Fibroblast of lung (primary cell): ENCODE measurements around the gene TTLL11. TPM values are rescaled to one million over a fixed set of nuclear protein-coding genes. Genes with fewer than 3 reads are reported as not detected.

Experiments
- DNase-seq, 2 donors: peaks; one replicate each; pipeline versions ENCODE4 v3.0.0 to v3.0.0-alpha.2; 2010; ENCODE audit warnings: low read depth in 2 of 2
- H2AFZ ChIP-seq: 2 replicates; pipeline ENCODE4 v1.5.1; 2012; ENCODE audit warnings: low read length, control low read depth, inconsistent platforms
- H3K27ac ChIP-seq: 2 replicates; pipeline ENCODE4 v1.5.1; 2011; ENCODE audit warnings: low read length, control low read depth; ENCODE audit not compliant: insufficient read depth
- H3K27me3 ChIP-seq: 2 replicates; pipeline ENCODE4 v1.5.1; 2011; ENCODE audit warnings: mild to moderate bottlenecking, low read length; ENCODE audit not compliant: control insufficient read depth, insufficient read depth
- H3K36me3 ChIP-seq: 2 replicates; pipeline ENCODE4 v1.5.1; 2011; ENCODE audit warnings: low read length; ENCODE audit not compliant: control insufficient read depth, insufficient read depth
- H3K4me1 ChIP-seq: 2 replicates; pipeline ENCODE4 v1.5.1; 2011; ENCODE audit warnings: low read length; ENCODE audit not compliant: control insufficient read depth, insufficient read depth; ENCODE audit errors: extremely low read depth
- H3K4me2 ChIP-seq: 2 replicates; pipeline ENCODE4 v1.5.1; 2011; ENCODE audit warnings: low read length, control low read depth; ENCODE audit not compliant: insufficient read depth; ENCODE audit errors: extremely low read depth
- H3K4me3 ChIP-seq, 4 experiments: fragments of 200-600 bp in 1 of 4; sonication (generic) in 1 of 4; replicated peaks in 1 of 4; 2 replicates each; pipeline ENCODE4 v1.5.1; 2011 to 2016; ENCODE audit warnings: low read length in 4 of 4, low read depth in 3 of 4, mild to moderate bottlenecking in 3 of 4, control low read depth in 2 of 4, inconsistent platforms in 1 of 4, mixed read lengths in 1 of 4; ENCODE audit not compliant: insufficient read depth in 1 of 4; ENCODE audit errors: control extremely low read depth in 1 of 4
- H3K79me2 ChIP-seq: 2 replicates; pipeline ENCODE4 v1.5.1; 2012; ENCODE audit warnings: mild to moderate bottlenecking, low read length, inconsistent platforms; ENCODE audit not compliant: control insufficient read depth, insufficient read depth
- H3K9ac ChIP-seq: 2 replicates; pipeline ENCODE4 v1.5.1; 2011; ENCODE audit warnings: mild to moderate bottlenecking, low read length, control low read depth; ENCODE audit not compliant: insufficient read depth
- H3K9me3 ChIP-seq: 2 replicates; pipeline ENCODE4 v1.5.1; 2012; ENCODE audit warnings: low read depth, low read length; ENCODE audit not compliant: control insufficient read depth, insufficient read depth
- H4K20me1 ChIP-seq: 2 replicates; pipeline ENCODE4 v1.5.1; 2011; ENCODE audit warnings: low read length; ENCODE audit not compliant: control insufficient read depth, insufficient read depth; ENCODE audit errors: extremely low read depth
- CTCF ChIP-seq, 2 donors: IDR thresholded peaks in 1 of 2; conservative IDR thresholded peaks in 1 of 2; 1 replicate in 1 of 2; 2 replicates in 1 of 2; pipeline ENCODE4 v1.5.1; 2011 to 2012; ENCODE audit warnings: low read length in 2 of 2, control low read depth in 1 of 2, inconsistent platforms in 1 of 2, low read depth in 1 of 2, mild to moderate bottlenecking in 1 of 2
- EZH2 ChIP-seq: IDR thresholded peaks from 2 replicates; pipeline ENCODE4 v1.5.1; 2012; ENCODE audit warnings: low read length, control low read depth, mild to moderate bottlenecking; ENCODE audit errors: missing control alignments
- polyA plus RNA-seq, 2 donors: library from polyadenylated mRNA; depleted of rRNA in 1 of 2; stranded (reverse) in 1 of 2; unstranded in 1 of 2; fragments of >200 nt; gene quantifications; 2 replicates each; pipeline ENCODE4 v1.2.1, GENCODE V29; 2011 to 2012; ENCODE audit warnings: missing spikeins in 1 of 2
- total RNA-seq: library from RNA; depleted of rRNA; stranded (reverse); fragments of >200 nt; gene quantifications from 2 replicates; pipeline ENCODE4 v1.2.1, GENCODE V29; 2014

Gene TTLL11
- total and polyA plus RNA-seq, 2 donors (not counting 1 experiment from before 2014, with no cell fraction given): 3.9 to 4.8 TPM

- DNase-seq: peak in 1 of 2 donors; percentile 37
- no peaks in the 10 kb centered on the region for H3K36me3 ChIP-seq
- peaks cover 3% of the 10 kb centered on the region for H3K4me1 ChIP-seq
- H3K27me3 ChIP-seq: no peaks in the 10 kb centered on the region
- H3K79me2 ChIP-seq: no peaks in the 10 kb centered on the region
- no peak overlapping the region for H3K4me3 ChIP-seq
- H4K20me1 ChIP-seq: no peaks in the 10 kb centered on the region
- H3K27ac ChIP-seq: no peak overlapping the region
- H3K4me2 ChIP-seq: no peak overlapping the region
- H2AFZ ChIP-seq: no peak overlapping the region
- no peak for TF ChIP-seq EZH2
- TF ChIP-seq CTCF (conservative IDR thresholded peaks at IDR 0.05 in 1 of 2, IDR thresholded peaks at IDR 0.05 in 1 of 2; ENCODE audit: low read depth in 1 of 2, low read length in 2 of 2): no peak
- H3K9me3 ChIP-seq: no peaks in the 10 kb centered on the region
- H3K9ac ChIP-seq: no peak overlapping the region
Measured at GRCh38 chr9:121949364-121949763, 143.7 kb downstream of the TTLL11 start.

- Histone ChIP-seq H3K4me1 (peaks cover 3% of the 10 kb centered on the region), H4K20me1 (no peaks in the 10 kb centered on the region), H3K27ac (no peak overlapping the region), H3K4me3 (no peak overlapping the region), H3K9me3 (no peaks in the 10 kb centered on the region), H2AFZ (no peak overlapping the region), H3K27me3 (no peaks in the 10 kb centered on the region), H3K79me2 (no peaks in the 10 kb centered on the region), H3K36me3 (no peaks in the 10 kb centered on the region), H3K4me2 (no peak overlapping the region), H3K9ac (no peak overlapping the region)
- DNase-seq: no peak
- TF ChIP-seq CTCF (conservative IDR thresholded peaks at IDR 0.05 in 1 of 2, IDR thresholded peaks at IDR 0.05 in 1 of 2; ENCODE audit: low read depth in 1 of 2, low read length in 2 of 2) (no peak), EZH2 (no peak)
Measured at GRCh38 chr9:121947775-121948174, 145.3 kb downstream of the TTLL11 start.

- Histone ChIP-seq H2AFZ (no peak overlapping the region), H3K4me1 (peaks cover 3% of the 10 kb centered on the region), H3K79me2 (no peaks in the 10 kb centered on the region), H3K27me3 (no peaks in the 10 kb centered on the region), H3K27ac (no peak overlapping the region), H3K4me2 (no peak overlapping the region), H3K36me3 (no peaks in the 10 kb centered on the region), H3K4me3 (no peak overlapping the region), H3K9me3 (no peaks in the 10 kb centered on the region), H3K9ac (no peak overlapping the region), H4K20me1 (no peaks in the 10 kb centered on the region)
- no peak for DNase-seq
- TF ChIP-seq CTCF (conservative IDR thresholded peaks at IDR 0.05 in 1 of 2, IDR thresholded peaks at IDR 0.05 in 1 of 2; ENCODE audit: low read depth in 1 of 2, low read length in 2 of 2): no peak
- no peak for TF ChIP-seq EZH2
Measured at GRCh38 chr9:121946465-121946864, 146.6 kb downstream of the TTLL11 start.
